Measurements from ENCODE around the gene SMYD3.

DNA sequence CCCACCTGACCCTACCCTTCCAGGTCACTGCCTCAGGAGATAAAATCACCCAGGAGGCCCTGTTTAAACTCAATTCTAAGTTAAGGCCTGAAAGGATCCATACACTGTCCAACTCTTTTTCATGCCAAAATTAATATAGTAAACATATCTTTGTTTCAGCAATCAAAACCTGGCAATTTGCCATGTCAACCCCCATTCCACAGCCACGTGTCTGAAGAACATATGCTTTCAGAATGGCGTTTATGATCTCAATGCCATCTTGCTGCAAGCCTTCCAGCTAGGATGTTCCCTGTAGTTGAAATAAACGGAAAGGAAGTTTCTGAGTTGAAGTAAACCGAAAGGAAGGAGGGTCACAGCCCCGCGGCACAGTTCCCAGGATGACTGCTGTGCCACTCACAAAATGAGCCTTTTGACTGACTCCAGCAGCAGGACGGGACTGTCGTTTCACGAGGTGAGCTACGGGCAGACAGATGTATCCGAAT lies 472.0 kb downstream of the SMYD3 start:
- TF ChIP-seq, protein P1, sequence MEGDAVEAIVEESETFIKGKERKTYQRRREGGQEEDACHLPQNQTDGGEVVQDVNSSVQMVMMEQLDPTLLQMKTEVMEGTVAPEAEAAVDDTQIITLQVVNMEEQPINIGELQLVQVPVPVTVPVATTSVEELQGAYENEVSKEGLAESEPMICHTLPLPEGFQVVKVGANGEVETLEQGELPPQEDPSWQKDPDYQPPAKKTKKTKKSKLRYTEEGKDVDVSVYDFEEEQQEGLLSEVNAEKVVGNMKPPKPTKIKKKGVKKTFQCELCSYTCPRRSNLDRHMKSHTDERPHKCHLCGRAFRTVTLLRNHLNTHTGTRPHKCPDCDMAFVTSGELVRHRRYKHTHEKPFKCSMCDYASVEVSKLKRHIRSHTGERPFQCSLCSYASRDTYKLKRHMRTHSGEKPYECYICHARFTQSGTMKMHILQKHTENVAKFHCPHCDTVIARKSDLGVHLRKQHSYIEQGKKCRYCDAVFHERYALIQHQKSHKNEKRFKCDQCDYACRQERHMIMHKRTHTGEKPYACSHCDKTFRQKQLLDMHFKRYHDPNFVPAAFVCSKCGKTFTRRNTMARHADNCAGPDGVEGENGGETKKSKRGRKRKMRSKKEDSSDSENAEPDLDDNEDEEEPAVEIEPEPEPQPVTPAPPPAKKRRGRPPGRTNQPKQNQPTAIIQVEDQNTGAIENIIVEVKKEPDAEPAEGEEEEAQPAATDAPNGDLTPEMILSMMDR (IDR thresholded peaks at IDR 0.05), result no peak
- TF ChIP-seq POLR2A (IDR thresholded peaks at IDR 0.05), result no peak
